Activated gamma-delta T cell treated with anti-CD3 and anti-CD28 coated beads, Interleukin-2, amount 50 U/mL, for 16 hours (primary cell): ENCODE measurements around the gene MYH13.
"Not testable (repeated sequence)": the region's sequence is repeated elsewhere in the genome, so short reads cannot be mapped to it uniquely, and the experiment has no call there.

Experiments used
- DNase-seq: peaks from one replicate; pipeline ENCODE4 v3.0.0-alpha.2; 2020; ENCODE audit warnings: low read depth

Gene MYH13

DNA sequence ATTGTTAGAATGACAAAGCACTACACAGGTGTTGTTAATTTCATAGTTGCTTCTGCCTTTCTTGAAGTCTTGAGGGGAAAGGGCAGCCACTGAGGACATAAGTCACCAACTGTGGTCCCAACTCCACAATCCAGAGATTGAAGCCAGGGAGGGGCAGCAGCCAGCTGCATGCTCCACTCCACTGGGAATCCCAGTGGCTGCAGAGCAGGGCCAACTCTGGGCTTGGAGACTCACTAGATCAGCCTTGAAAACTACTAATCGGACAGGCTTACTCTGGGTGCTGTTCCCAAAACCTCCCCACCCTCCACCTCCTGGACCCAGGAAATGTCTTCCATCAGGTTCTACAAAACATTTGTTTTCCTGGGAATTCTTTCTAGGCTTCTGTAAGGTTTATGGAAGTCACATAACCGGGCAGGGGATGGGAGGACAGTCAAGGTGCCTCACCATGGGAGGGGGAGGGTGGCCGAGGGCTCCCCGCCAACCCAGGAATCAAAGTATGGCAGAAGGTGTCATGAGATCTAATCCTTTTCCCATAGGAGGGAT lies 68.0 kb downstream of the MYH13 start:
- DNase-seq, result no peak

DNA sequence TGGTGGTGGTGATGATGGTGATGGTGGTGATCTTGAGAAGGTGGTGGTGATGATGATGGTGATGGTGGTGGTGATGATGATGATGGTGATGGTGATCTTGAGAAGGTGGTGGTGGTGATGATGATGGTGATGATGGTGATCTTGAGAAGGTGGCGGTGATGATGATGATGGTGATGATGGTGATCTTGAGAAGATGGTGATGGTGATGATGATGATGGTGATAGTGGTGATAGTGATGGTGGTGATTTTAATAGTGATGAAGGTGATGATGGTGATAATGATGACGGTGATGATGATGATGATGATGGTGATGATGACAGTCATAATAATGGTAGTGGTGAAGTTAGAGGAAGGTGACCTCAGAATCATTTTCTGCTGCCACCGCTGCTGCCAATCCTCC lies 75.1 kb downstream of the MYH13 start:
- DNase-seq, result no peak

DNA sequence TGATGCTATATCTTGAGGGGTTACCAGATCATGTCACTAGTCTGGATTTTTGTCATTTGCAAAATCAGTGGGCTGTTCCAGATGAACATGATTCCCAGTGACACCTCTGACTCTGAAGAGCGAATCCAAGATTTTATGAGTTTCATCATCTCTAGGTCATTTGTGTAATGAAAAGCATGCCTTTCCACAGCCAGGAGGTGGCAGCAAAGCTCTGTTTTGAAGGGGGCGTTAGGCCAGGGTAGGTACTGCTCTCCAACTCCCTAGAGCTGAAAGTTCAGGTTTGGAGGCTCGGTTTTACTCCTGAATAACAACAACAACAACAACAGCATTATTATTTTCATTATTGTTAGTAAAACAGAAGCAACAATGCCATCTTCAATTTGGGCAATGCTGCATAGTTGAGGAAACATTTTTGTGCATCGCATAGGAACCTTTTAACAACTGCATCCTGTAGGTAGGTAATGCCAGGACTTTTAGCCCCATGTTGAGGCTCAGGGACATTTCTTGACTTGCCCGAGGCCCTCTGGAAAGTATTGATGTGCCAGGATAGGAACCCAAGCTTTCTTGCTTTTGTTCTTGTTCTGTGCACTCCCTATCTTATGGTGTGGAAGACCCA lies 77.0 kb downstream of the MYH13 start:
- DNase-seq, result peak; percentile 18

DNA sequence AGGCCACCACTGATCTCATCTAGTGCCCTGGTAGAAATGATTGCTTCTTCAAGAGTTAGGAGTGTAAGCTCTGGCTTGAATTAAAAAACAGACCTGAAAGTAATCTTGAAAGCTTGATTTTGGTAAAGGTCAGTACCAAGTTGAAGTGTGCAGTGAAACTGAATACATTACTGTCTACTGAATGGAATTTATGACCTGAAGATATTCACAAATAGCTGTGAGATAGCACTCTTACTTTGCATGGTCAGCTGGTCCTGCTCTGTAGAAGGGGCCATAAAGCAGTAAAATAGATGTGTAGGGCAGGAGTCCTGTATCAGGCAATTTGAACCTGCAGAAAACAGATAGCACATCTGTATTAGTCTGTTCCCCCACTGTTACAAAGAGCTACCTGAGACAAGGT lies 78.6 kb downstream of the MYH13 start:
- no peak for DNase-seq

DNA sequence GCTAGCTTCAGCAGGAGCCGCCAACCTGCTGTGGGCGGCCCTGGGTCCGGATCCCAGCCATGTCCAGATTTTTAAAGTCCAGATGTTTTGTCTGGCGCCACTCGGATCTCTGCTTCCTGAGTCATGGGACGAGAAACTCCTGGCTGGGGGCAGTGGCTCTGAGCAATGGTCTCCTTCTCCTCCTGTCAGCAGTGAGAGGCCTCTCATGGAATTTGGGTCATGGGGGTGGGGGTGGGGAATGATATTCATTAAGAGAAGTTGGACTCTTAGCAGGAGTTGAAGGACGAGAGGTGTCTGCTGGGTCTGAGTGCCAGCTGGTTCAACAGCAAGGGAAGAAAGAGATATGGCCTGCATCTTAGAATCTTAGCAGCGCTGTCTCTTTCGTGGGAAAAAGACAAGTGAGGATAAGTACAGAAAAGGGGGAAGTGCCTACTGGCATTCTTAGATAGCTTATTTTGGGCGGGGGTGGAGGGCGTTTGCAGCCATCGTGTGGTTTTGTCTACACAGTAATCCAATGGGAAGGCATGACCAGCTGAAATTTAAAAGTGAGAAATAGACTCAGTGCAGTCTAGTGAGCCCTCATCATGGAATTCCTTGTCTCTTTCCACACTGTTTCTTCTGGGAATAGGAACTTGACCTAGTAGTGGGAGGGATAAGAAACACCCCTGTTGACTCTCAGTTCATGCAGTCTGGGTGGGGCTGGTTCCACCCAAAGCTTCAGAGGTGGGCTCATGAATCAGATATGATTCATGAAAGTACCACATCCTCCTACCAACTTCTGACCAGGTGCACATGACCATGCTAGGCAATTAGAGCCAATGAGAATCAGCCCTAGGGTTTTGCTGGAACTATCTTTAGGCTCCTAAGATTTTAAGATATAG lies 80.5 kb downstream of the MYH13 start:
- DNase-seq, result peak; percentile 3

DNA sequence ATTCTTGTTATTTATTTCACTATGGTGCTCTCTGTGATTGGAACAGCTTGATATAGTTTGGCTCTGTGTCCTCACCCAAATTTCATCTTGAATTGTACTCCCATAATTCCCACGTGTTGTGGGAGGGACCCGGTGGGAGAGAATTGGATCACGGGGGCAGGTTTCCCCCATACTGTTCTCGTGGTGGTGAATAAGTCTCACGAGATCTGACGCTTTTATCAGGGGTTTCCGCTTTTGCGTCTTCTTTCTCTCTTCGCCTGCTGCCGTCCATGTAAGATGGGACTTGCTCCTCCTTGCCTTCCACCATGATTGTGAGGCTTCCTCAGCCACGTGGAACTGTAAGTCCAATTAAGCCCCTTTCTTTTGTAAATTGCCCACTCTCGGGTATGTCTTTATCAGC lies 81.2 kb downstream of the MYH13 start:
- not testable (repeated sequence) for DNase-seq

DNA sequence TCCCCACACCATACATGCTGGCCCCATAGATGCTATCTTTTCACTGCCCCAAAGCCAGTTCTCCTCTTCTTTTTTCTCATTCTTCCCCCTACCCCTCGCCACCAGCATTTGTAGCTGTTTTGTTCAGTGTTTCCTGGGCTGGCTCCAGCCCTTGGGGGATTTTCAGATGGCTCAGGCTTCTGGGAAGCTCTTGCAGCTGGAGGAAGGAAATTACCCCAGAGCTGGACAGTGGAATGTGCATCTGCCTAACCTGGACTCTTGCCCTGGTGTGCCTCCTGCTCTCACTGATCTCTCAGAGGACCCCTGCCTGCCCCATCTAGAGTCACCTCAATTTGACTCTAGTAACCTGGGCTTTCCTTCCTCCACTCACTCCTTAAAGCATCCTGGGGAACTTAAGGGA lies 82.8 kb downstream of the MYH13 start:
- no peak for DNase-seq

DNA sequence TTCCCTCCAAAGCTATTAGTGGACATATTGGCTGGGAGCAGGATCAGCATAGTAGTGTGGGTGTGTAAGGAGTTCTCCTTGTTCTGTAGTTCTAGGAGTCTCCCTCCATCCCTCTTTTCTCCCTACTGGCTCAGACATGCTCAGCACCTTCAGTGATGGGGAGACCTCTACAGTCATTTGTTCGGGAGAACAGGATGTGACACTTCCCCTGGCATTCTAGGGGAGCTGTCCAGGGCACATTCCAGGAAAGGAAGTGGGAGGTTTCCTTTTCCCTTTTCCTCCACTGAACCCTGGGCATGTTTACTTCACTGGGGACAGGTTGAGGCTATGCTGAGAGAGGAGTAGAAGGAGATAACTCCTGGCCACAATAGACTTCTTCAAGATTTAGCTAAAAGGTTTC lies 86.5 kb downstream of the MYH13 start:
- no peak for DNase-seq

DNA sequence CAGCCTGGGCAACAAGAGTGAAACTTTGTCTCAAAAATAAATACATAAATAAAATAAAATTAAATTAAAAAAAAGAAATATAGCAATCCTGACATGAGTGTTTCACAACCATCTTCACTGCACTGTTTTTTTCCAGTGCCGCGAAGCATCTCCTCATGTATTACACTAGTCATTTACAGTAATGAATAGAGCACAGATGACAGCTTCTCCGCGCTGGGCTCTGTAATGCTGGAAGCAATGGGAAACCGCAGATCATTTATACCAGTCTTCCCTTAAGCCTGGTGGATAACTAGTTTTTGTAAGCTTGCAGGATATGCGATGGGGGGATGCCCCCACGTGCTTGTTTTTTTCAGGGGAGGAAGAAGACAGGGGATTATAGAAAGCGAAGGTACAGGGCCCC lies 86.9 kb downstream of the MYH13 start:
- no peak for DNase-seq

DNA sequence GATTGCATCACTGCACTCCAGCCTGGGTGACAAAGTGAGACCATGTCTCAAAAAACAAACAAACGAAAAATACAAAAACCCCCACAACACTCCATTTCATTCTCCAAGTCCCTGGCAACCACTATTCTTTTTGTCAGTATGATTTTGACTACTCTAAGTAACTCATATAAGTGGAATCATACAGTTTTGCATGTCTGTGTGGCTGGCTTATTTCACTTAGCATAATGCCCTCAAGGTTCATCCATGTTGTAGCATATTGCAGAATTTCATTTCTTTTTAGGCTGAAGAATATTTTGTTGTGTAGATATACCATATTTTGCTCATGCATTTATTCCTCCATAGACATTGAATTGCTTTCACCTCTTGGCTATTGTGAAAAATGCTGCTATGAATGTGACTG lies 92.7 kb downstream of the MYH13 start:
- no peak for DNase-seq

DNA sequence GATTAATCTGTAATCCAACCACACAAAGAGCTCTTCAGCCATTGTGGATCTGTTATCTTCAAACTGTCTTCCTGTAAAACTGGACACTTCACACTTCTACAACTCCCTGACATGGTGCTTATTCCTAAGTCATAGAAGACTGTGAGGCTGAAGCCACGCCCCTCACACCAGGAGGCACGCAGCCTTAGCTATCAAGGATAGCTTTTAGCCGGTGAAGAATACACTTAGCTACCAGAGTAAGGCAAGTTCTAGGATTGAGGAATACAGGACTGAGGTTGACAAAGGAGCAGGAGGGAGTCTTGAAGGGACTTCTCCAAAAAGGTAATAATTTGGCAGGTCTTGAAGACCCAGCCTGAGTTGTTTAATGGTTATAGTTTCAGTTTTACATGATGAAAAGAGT lies 94.6 kb downstream of the MYH13 start:
- DNase-seq, result no peak

DNA sequence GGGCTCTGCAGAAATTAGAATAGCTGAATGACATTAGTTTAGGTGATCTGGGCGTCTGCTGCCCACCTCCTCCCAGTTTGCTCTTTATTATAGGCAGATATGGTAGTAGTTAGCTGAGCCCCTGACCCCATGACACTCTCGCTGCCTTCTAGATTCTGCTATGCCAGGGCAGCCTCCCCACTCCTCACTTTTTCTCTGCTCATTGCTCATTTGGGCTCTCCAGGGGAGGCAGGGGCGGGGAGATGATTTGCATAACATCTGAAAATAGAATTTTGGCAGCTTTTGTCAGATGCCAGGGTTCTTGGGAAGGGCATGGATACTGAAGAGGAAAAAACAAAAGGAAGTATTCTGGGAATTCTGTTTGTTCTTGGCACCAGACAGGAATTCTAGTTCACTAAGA lies 96.4 kb downstream of the MYH13 start:
- DNase-seq, result no peak

DNA sequence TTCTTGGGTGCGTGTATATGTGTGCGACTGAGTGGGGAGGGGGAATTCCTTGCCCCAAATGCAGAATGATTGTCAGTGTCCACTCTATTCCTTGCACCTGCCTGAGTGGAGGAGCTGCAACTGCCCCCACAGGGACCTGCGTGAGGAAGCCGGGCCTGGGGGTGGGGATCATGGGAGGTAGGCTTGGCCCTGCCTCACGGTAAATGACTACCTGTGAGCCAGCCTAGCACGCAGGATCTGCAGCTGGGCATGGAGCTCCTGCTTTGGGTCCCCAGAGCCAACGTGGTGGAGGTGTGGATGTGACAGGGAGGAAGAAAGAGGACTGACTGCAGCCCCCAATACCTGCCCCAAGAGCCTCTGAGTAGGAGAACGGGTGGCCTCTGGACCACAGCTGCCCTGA lies 97.4 kb downstream of the MYH13 start:
- DNase-seq, result no peak

DNA sequence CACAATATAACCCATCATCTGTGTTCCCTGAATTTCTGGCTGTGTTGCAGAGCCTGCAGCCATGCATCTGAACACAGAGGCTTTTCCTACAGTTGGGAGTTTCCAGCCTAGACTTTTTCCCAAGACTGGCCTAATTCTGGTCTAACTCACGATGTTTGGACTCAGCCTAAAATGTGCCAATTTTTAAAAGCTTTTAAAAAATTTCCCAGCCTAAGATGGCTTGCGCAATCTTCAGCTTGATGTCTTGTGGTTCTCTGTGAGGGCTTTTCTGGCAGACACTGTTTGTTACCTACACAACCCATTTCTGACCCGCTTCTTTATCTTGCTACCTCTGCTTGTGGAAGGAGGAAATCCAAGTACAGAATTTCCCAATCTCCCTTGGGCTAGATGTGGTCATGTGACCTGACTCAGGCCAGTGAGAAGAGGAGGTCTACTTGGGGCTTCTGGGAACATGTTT lies 101.7 kb downstream of the MYH13 start:
- no peak for DNase-seq

DNA sequence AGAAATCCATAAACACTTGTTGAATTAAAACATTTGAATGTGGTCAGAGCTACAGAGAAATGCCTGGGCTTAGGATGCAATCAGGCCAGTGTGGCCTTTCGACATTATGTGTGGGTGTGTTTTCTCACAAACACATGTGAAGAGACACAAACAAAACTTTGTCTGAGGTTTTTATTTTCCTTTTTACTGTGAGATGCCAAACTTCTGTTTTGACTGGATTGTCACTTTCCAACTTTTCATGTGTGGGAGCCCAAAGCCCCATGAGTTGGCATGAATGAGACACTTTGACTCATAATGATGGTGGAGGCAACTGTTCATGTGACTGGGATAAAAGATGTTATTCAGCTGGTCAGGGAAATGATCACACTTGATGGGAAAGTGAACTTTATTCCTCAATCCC lies 102.5 kb downstream of the MYH13 start:
- no peak for DNase-seq

DNA sequence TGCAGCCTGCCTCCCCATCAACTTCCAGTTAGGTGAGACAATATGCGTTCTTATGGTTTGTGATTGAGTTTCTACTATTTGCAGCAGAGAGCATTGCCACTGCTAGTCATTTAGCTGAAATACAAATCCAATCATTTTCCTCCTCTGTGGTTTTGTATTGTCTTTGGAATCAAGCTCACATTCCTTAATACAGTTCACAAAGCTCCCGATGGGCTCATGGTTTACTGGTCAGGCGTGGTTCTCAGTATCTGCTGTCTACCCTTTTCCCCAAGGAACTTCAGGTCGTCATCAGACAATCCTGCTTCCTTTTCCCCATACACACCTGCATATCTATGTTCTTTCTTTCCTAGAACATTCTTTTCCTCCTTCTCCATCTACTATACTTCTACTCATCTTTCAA lies 104.8 kb downstream of the MYH13 start:
- no peak for DNase-seq

DNA sequence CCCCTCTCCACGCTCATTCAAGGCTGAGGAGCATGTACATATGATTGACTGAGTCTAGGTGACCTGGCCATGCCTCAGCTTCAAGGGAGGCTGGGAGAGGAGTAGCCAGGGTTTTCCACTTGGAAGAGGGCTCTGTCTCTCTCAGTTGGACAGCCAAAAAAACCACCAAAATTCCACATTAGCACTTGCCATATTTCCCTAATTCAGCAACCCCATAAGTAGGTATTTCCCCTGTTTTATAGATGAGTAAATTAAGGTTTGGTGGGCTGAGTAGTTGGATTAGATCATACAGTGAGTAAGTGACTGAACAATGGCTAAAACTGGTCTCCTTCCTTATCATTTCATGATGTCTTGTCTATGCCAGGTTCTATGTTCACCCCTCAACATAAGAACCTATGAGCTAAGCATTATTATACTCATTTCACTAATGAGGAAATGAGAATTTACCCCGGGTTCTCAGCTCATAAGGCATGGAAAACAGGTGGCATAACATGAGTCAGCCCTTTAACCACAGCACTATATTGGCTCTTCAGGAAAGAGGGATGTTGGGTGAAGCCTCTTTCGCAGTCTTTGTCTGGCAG lies 106.4 kb downstream of the MYH13 start:
- DNase-seq, result no peak

DNA sequence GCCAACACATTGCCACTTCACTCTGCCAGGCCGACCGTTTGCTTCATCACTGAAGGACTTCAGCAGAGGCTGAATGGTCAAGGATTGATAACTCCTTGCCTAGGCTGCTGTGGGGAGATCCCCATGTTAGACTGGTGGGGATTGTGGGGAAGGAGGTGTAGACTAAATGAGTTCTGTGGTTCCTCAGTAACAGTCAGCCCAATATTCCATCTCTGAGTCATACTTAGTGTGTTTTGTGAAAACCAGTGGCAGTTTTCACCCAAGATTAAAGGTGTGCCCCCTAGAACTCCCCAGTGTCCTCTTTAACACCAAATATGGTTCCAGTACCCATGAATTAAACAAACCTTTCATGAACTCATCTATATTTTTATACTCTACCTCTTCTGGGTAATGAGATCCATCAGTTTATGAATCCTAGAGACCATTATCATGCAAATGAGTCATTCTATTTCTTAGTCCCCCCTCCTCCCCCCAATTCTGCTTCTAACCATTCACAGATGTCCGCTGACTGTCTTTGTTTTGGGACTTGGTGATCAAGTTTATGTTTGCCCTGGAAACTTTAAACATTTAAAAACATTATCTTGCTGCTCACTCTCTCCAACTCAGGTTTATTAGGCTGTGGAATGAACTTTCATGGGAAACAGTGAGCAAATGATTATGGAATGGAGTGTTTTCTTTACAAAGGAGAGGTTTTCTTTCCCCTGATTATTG lies 107.6 kb downstream of the MYH13 start:
- no peak for DNase-seq

DNA sequence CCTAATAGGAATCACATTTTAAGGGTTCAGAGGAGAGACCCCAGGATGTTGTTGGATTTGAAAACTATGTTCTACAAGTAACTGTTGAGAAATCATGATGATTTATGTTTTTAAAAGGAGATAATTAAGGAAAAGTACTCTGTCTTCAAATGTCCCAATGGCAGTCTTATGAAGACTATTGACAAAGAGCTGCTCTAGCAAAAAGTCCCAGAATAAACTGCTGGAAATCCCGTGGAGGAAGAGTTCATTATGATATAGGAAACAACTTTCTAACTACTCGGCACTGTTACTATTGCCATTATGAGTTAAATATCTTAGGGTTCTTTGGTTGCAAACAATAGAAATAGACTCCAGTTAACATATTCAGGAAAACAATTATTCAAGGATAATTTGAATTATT lies 108.8 kb downstream of the MYH13 start:
- DNase-seq, result no peak

DNA sequence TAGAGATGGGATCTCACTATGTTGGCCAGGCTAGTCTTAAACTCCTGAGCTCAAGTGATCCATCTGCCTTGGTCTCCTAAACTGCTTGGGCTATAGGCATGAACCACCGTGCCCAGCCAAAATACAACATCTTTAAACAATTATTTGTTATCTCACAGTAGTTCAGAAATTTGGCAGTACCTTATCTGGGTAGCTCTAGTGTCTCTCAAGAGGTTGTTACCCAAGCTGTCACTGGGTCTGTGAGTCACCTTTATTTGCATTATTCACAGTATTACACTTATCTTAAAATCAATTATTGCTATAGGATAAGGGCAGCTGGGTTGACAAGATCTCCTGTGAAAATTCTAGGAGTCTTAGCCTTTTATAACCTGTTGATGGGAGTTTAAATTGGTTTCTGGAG lies 110.4 kb downstream of the MYH13 start:
- DNase-seq, result no peak

DNA sequence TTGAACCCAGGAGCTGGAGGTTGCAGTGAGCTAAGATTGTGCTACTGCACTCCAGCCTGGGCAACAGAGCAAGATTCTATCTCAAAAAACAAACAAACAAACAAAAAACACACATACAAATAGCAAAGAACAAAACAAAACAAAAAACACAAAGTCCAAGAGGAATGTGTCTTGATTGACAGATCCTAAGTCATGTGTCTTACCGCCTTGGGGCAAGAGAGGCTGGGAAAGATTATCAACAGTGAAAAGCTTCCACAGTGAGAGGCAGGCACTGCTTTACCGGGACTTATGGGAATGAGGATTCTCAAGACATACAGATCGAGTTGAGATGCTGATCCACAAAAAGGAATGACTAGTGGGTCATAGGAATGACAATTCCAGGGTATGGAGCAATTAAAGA lies 111.7 kb downstream of the MYH13 start:
- no peak for DNase-seq

DNA sequence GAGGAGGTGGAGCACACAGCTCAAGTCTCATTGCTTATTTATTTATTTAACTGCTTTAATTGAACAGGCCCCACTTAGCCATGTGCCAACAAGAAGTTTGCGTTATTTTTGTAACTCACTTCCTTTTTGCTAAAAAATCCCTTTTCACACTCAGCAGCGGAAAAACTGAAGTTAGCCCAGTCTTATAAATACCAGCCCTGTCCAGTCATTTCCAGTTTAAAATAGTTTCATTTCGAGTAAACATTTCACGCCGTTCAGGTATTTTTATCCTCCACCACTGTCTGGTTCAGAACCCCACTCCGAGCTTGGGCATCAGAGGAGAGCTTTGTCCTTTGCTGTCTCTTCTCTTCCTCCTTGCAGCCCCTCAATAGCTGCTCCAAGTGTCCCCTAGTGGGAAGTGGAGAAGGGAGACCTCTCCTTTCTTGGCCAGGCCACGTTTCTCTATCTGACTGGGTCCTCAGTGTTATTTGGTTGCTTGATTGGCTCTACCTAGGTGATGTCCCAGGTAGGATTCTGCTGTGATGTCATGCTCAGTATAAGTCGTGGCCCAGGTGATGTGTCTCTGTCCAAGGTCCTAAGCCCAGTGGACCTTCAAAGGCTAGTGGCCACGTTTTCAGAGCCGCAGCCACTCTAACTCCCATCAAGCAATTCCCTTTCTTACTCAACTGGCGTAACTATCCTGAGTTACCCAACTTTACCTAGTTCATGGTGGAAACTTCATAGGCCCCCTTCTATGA lies 121.4 kb downstream of the MYH13 start:
- no peak for DNase-seq
